ENCODE measurements around the gene GPS2.
A peak's percentile ranks its signal among the peaks of the same experiment; 100 is the strongest.

The GPS2 gene

DNA sequence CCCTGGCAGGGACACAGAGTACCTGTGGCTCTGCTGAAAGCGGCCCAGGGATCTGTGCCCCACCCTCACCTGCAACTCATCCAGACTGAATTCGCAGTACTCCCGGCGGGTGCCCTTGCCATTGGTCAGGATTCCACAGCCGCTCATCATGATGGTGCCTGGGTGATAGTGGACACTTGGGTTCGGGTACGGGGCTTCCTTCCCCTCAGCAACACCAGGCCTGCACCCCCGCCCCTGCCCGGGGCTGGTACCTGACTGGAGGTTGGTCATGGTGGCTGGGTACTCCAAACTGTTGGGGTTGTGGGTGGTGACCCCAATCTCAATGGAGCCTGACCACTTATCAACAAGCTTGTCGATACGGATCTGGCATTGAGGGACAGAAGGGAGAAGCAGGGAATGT, 11.0 kb upstream of the GPS2 start:
- Histone ChIP-seq H3K4me3 (ENCODE audit: low read depth in 1 of 2, low read length in 2 of 2) (no peak overlapping the region), H3K9me3 (ENCODE audit: control insufficient read depth in 1 of 2, low read length in 2 of 2) (no peaks in the 10 kb centered on the region), H3K4me1 (ENCODE audit: control insufficient read depth in 1 of 2, insufficient read depth in 2 of 2, low read length in 2 of 2) (peaks cover 8 to 20% of the 10 kb centered on the region in 2 donors), H3K36me3 (ENCODE audit: control insufficient read depth in 1 of 2, insufficient read depth in 2 of 2, low read length in 2 of 2) (peaks cover 39 to 54% of the 10 kb centered on the region in 2 donors), H3K27me3 (ENCODE audit: low read depth, low read length) (no peaks in the 10 kb centered on the region), H3K27ac (ENCODE audit: low read length) (no peak overlapping the region)

DNA sequence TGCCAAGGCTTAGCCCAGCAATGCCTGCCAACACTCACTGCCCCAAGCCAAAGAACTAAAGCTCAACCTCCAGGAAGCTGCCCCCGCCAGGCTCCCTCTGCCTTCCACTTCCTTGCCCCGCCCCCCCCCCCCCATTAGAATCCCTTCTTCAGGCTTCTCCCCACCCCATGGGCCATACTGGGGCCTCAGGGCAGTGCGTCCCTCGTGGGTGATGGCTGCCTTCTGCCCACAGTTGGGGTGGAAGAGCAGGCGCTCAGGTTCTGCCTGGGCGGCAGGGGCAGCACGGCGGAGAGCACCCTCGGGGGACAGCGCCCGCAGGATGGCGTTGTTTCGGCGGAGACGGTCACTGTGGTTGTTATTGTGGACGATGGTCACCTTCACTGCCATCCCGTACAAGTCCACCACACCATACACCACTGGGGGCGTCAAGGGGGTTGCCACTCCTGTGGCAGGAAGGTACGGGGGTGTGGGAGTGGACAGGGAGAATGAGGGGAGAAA, 9.9 kb upstream of the GPS2 start:
- Histone ChIP-seq H3K27me3 (ENCODE audit: low read depth, low read length) (no peaks in the 10 kb centered on the region), H3K4me1 (ENCODE audit: control insufficient read depth in 1 of 2, insufficient read depth in 2 of 2, low read length in 2 of 2) (peaks cover 8 to 13% of the 10 kb centered on the region in 2 donors), H3K27ac (ENCODE audit: low read length) (no peak overlapping the region), H3K4me3 (ENCODE audit: low read depth in 1 of 2, low read length in 2 of 2) (no peak overlapping the region), H3K36me3 (ENCODE audit: control insufficient read depth in 1 of 2, insufficient read depth in 2 of 2, low read length in 2 of 2) (peaks cover 47 to 65% of the 10 kb centered on the region in 2 donors), H3K9me3 (ENCODE audit: control insufficient read depth in 1 of 2, low read length in 2 of 2) (no peaks in the 10 kb centered on the region)

DNA sequence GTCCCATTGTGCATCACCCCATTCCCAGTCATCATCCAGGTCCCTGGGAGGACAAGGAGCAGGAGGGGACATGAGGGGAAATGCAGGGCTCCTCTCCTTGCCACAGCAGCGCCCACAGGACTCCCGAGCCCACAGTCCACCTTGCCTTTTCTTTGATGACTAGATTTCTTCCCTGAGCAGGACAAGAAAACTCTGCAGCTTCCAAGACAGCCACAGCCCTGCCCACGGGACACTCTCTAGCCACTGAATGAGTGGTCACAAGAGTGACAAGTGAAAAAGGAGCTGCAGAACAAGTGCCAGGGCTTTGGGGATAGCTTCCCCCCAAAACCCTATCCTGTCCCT, 9.2 kb upstream of the GPS2 start:
- peaks cover 8 to 13% of the 10 kb centered on the region in 2 donors for H3K4me1 ChIP-seq (ENCODE audit: control insufficient read depth in 1 of 2, insufficient read depth in 2 of 2, low read length in 2 of 2)
- H3K36me3 ChIP-seq (ENCODE audit: control insufficient read depth in 1 of 2, insufficient read depth in 2 of 2, low read length in 2 of 2) = peaks cover 47 to 68% of the 10 kb centered on the region in 2 donors
- no peak overlapping the region for H3K4me3 ChIP-seq (ENCODE audit: low read depth in 1 of 2, low read length in 2 of 2)
- no peak overlapping the region for H3K27ac ChIP-seq (ENCODE audit: low read length)
- H3K27me3 ChIP-seq (ENCODE audit: low read depth, low read length) = no peaks in the 10 kb centered on the region
- no peaks in the 10 kb centered on the region for H3K9me3 ChIP-seq (ENCODE audit: control insufficient read depth in 1 of 2, low read length in 2 of 2)

DNA sequence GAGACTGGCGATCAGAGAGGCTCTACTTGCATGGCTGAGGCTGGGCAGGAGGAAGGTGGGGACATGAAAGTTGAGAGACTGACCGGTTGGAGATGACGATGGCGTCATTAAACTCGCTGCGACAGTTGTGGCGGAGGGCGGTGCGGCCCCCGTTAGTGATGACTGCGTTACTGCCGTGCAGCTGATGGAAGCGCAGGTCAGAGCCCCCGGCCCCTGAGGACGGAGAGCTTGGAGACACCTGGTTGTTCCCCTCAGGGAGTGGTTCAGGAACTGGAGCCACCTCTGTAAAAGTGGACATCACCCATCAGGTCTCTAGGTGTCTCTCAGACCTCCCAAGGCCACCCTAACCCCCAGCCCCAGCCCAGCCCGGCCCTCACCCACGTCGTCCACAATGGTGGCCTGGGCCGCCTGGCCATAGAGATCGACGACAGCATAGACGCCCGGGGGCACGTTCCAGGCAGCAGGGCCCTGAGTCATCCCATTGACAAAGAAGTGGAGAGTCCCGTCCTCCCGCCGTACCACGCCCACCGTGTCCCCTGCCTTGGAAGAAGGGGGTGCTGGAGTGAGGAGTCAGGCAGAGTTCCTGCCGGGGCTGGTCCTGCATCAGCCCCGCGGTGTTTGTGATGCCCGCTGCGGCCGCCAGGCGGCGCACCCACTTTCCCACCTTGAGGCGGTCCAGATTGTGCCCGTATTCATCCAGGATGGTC, 8.7 kb upstream of the GPS2 start:
- Histone ChIP-seq H3K9me3 (ENCODE audit: control insufficient read depth in 1 of 2, low read length in 2 of 2) (no peaks in the 10 kb centered on the region), H3K36me3 (ENCODE audit: control insufficient read depth in 1 of 2, insufficient read depth in 2 of 2, low read length in 2 of 2) (peaks cover 49 to 71% of the 10 kb centered on the region in 2 donors), H3K27me3 (ENCODE audit: low read depth, low read length) (no peaks in the 10 kb centered on the region), H3K4me1 (ENCODE audit: control insufficient read depth in 1 of 2, insufficient read depth in 2 of 2, low read length in 2 of 2) (peaks cover 8 to 11% of the 10 kb centered on the region in 2 donors), H3K27ac (ENCODE audit: low read length) (no peak overlapping the region), H3K4me3 (ENCODE audit: low read depth in 1 of 2, low read length in 2 of 2) (no peak overlapping the region)

DNA sequence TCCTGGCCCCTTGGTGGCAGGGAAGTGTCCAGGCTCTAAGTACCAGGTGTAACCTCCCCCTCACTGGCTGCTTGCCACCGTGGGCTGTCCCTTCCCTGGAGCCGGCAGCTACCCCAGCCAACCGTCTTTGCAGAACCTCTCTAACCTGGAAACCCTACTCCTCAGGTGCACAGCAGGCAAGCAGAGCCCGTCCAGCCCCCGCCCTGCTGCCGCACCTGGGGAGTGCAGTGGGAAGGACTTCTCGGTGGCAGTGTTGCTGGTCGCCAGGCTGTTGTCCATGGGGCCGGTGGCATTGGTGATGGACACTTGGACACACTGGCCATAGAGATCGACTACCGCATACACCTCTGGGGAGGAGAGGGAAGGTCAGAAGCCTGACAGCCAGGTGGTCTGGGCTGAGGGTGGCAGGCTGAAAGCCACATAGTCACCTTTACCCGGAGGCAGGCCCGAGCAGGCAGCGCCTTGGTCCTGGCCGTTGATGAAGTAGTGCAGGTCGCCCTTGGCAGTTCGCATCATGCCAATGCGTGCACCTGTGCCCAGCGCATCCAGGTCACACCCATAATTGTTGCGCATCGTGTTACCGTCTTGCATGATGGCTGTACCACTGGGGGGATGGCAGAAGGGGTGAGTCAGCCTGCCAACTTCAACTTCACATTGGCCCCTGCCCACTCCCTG, 7.5 kb upstream of the GPS2 start:
- Histone ChIP-seq H3K9me3 (ENCODE audit: control insufficient read depth in 1 of 2, low read length in 2 of 2) (no peaks in the 10 kb centered on the region), H3K4me3 (ENCODE audit: low read depth in 1 of 2, low read length in 2 of 2) (no peak overlapping the region), H3K27ac (ENCODE audit: low read length) (no peak overlapping the region), H3K27me3 (ENCODE audit: low read depth, low read length) (no peaks in the 10 kb centered on the region), H3K4me1 (ENCODE audit: control insufficient read depth in 1 of 2, insufficient read depth in 2 of 2, low read length in 2 of 2) (no peaks in the 10 kb centered on the region), H3K36me3 (ENCODE audit: control insufficient read depth in 1 of 2, insufficient read depth in 2 of 2, low read length in 2 of 2) (peaks cover 60 to 83% of the 10 kb centered on the region in 2 donors)

DNA sequence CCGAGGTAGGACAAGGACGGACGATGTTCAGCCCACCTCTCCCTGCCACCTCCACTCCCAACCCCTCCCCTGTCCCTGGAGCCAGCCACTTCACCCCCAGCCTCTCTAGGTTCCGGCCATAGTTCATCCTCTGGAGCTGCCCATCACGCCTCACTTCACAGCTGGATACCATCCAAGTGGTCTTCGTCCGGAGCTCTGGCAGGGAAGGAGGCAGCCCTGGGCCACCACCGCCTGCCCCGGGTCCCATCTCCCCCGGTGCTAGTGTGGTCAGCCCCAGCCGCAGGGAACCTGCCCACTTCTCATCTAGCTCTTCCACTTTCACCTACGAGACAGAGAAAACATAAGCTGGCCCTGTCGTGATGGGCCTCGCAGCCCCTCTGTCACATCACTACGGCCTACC, 6.3 kb upstream of the GPS2 start:
- Histone ChIP-seq H3K27ac (ENCODE audit: low read length) (no peak overlapping the region), H3K27me3 (ENCODE audit: low read depth, low read length) (no peaks in the 10 kb centered on the region), H3K4me1 (ENCODE audit: control insufficient read depth in 1 of 2, insufficient read depth in 2 of 2, low read length in 2 of 2) (no peaks in the 10 kb centered on the region), H3K36me3 (ENCODE audit: control insufficient read depth in 1 of 2, insufficient read depth in 2 of 2, low read length in 2 of 2) (peaks cover 66 to 88% of the 10 kb centered on the region in 2 donors), H3K9me3 (ENCODE audit: control insufficient read depth in 1 of 2, low read length in 2 of 2) (no peaks in the 10 kb centered on the region), H3K4me3 (ENCODE audit: low read depth in 1 of 2, low read length in 2 of 2) (no peak overlapping the region)

DNA sequence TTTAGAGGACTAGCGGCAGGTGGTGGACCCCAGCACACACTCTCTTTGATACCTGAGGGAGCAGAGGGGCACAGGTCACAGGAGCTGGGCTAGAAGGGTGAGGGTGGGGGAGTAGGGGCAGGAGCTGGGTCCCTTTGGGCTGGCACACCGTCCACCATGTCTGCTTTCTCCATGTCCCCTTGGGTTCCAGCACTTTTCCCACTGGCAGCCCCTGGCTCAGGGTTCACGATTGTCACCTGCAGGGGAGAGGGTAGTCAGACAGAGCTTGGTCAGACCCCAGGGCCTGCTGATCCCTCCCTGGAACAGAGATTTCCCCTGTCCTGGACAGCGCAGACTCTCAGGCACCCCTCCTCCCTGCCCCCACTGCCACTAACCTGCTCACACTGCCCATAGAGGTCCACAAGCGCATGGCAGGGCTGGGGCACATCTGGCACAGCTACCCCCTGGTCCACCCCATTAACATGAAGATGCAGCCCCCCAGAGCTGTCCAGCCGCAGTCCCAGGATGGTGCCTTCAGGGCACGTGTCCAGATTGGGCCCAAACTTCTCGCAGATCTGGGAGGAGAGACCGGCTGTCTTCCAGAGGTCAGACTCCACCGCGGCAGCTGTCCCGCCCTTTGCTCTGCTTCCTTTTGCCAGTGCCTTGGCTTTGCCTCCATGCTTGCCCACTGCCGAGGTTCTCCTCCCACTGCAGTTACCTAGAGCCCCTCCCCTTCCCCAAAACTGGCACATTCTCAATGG, 3.1 kb upstream of the GPS2 start:
- Histone ChIP-seq H3K4me3 (ENCODE audit: low read depth in 1 of 2, low read length in 2 of 2) (no peak overlapping the region), H3K9me3 (ENCODE audit: control insufficient read depth in 1 of 2, low read length in 2 of 2) (no peaks in the 10 kb centered on the region), H3K4me1 (ENCODE audit: control insufficient read depth in 1 of 2, insufficient read depth in 2 of 2, low read length in 2 of 2) (peaks cover 13 to 20% of the 10 kb centered on the region in 2 donors), H3K27ac (ENCODE audit: low read length) (no peak overlapping the region), H3K36me3 (ENCODE audit: control insufficient read depth in 1 of 2, insufficient read depth in 2 of 2, low read length in 2 of 2) (peaks cover 55 to 66% of the 10 kb centered on the region in 2 donors), H3K27me3 (ENCODE audit: low read depth, low read length) (no peaks in the 10 kb centered on the region)

DNA sequence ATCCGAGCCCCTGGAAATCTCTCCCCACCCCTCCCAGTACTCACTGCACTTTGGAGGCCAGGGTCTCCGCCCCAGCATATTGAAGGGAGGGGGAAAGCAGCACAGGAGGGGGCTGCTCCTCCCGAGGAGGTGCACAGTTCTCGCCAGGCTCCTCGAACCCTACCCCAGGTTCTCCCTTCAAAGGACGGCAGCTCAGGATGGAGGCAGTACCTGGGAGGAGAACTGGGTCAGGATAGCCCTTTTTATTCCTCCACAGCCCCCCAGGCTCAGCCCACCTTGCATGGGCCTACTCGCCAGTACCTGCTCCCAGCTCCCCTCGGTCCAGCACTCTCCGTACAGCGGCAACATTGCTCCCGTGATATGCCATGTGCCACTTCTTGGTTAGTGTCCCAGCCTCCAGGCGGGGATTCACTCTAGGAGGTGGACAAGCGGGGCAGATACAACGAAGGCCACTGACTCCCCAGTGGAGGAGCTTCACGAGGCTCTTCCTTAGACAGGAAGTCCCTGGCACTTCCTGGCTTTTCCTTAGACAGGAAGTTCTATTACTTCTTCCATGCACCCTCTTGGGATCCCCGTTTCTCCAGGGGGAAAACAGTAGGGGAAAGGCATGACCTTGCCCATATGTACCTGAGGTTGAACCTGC, 2.1 kb upstream of the GPS2 start:
- peaks cover 55 to 66% of the 10 kb centered on the region in 2 donors for H3K36me3 ChIP-seq (ENCODE audit: control insufficient read depth in 1 of 2, insufficient read depth in 2 of 2, low read length in 2 of 2)
- no peak overlapping the region for H3K4me3 ChIP-seq (ENCODE audit: low read depth in 1 of 2, low read length in 2 of 2)
- H3K27ac ChIP-seq (ENCODE audit: low read length) = no peak overlapping the region

DNA sequence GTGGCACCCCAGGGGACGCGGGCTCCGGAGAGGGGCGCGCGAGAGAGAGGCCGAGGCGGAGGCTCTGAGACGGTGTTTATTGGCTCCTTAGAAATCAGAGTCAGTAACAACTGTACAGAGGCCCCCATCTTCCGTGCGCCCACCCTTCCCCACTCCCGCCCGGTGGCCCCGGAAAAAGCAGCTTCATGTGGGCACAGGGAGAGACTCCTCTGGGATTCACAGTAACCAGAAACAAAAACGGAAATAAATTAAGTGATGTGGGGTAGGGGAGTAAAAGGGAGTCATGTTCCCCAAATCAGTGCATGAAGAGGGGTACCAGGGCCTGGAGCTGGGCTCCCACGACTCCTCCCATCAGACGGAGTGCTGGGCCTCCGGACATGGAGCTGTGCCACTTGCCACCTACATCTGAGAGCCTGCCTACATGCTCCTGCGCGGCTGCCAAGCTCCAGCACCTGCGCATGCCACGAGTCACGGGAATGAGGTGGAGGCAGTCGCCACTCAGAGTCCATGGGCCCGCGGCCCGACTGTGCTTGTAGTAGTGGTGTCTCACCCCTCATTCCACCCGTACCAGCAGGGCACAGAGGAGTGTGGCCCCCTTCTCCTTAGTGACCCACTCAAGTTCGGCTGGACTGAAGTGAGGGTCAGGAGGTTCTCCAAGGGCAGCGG, 543 bp upstream of the GPS2 start:
- peaks cover 13 to 34% of the 10 kb centered on the region in 2 donors for H3K4me1 ChIP-seq (ENCODE audit: control insufficient read depth in 1 of 2, insufficient read depth in 2 of 2, low read length in 2 of 2)
- H3K9me3 ChIP-seq (ENCODE audit: control insufficient read depth in 1 of 2, low read length in 2 of 2) = no peaks in the 10 kb centered on the region
- peak overlapping the region; percentile 86 for H3K27ac ChIP-seq (ENCODE audit: low read length)
- peak overlapping the region; percentile 65 to 96 for H3K4me3 ChIP-seq (ENCODE audit: low read depth in 1 of 2, low read length in 2 of 2)
- H3K27me3 ChIP-seq (ENCODE audit: low read depth, low read length) = no peaks in the 10 kb centered on the region
- H3K36me3 ChIP-seq (ENCODE audit: control insufficient read depth in 1 of 2, insufficient read depth in 2 of 2, low read length in 2 of 2) = peaks cover 52 to 66% of the 10 kb centered on the region in 2 donors

More for the DNA sequence above, 2.1 kb upstream of the GPS2 start:
- no peaks in the 10 kb centered on the region for H3K9me3 ChIP-seq (ENCODE audit: control insufficient read depth in 1 of 2, low read length in 2 of 2)
- no peaks in the 10 kb centered on the region for H3K27me3 ChIP-seq (ENCODE audit: low read depth, low read length)
- H3K4me1 ChIP-seq (ENCODE audit: control insufficient read depth in 1 of 2, insufficient read depth in 2 of 2, low read length in 2 of 2) = peaks cover 13 to 30% of the 10 kb centered on the region in 2 donors

DNA sequence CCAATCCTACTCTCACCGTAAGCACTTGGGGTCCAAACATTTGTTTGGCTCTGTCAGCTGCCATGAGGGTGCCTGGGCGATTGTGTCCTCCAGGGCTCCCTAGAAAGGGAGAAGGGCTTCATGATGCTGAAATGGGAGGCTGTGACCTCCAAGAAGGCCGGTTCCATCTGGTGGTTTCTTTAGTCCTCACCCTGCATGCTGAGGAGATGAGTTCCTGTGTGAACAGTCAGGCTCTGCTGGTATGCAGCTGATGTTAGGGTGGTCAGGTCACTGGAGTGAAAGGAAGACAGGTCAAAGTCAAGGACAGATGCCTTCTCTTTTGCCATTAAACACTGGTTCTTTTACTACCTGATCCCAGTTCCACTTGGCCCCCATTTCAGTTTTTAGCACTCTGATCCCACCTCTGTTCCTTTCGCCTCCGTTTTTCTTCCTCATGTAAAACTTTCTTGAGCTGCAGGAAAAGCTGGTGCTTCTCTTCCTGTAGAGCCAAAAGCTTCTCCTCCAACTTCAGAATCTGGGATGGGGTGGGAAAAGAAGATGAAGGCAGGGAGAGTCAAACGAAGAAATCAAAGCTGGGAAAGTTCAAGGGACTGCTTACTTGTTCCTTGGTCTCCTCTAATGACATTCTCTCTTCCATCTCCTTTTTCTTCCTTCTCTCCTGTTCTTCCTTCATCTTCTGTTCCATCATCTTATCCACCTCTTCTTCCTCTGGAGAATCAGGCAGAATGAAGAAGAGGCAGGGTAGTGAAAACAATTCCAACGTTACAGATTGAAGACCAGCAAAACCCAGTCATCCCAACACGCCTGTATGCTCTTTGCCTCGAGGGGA, 1.1 kb downstream of the GPS2 start:
- H3K4me3 ChIP-seq (ENCODE audit: low read depth in 1 of 2, low read length in 2 of 2) = peak overlapping the region; percentile 73 to 96
- H3K27ac ChIP-seq (ENCODE audit: low read length) = peak overlapping the region; percentile 74
- H3K27me3 ChIP-seq (ENCODE audit: low read depth, low read length) = no peaks in the 10 kb centered on the region
- H3K9me3 ChIP-seq (ENCODE audit: control insufficient read depth in 1 of 2, low read length in 2 of 2) = no peaks in the 10 kb centered on the region
- H3K4me1 ChIP-seq (ENCODE audit: control insufficient read depth in 1 of 2, insufficient read depth in 2 of 2, low read length in 2 of 2) = peaks cover 22 to 50% of the 10 kb centered on the region in 2 donors
- H3K36me3 ChIP-seq (ENCODE audit: control insufficient read depth in 1 of 2, insufficient read depth in 2 of 2, low read length in 2 of 2) = peaks cover 59 to 72% of the 10 kb centered on the region in 2 donors

Data from muscle layer of duodenum (tissue), 2 donors.